ENCODE results near the gene TMEM203.

GRCh38 chr9:137173796-137174664, 31.4 kb downstream of the TMEM203 start:
- TF ChIP-seq CTCF (conservative IDR thresholded peaks at IDR 0.05; ENCODE audit: low read depth, low read length): no peak
- TF ChIP-seq CEBPB (IDR thresholded peaks at IDR 0.05; ENCODE audit: low read depth, low read length): no peak
- TF ChIP-seq POLR2A (IDR thresholded peaks at IDR 0.05; ENCODE audit: low read depth, low read length): no peak
- no peak for TF ChIP-seq MAFK (IDR thresholded peaks at IDR 0.05; ENCODE audit: low read depth, low read length)
- TF ChIP-seq MAZ (IDR thresholded peaks at IDR 0.05; ENCODE audit: borderline replicate concordance, low read depth, low read length): no peak
- TF ChIP-seq, protein P1, sequence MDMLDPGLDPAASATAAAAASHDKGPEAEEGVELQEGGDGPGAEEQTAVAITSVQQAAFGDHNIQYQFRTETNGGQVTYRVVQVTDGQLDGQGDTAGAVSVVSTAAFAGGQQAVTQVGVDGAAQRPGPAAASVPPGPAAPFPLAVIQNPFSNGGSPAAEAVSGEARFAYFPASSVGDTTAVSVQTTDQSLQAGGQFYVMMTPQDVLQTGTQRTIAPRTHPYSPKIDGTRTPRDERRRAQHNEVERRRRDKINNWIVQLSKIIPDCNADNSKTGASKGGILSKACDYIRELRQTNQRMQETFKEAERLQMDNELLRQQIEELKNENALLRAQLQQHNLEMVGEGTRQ (IDR thresholded peaks at IDR 0.05; ENCODE audit: low read depth, low read length): no peak
- TF ChIP-seq FOS (IDR thresholded peaks at IDR 0.05; ENCODE audit: low read depth, low read length): no peak
- no peak for TF ChIP-seq RAD21 (IDR thresholded peaks at IDR 0.05; ENCODE audit: low read length)
- no peak for TF ChIP-seq CHD1 (IDR thresholded peaks at IDR 0.05; ENCODE audit: low read depth, low read length)
- no peak for TF ChIP-seq MXI1 (IDR thresholded peaks at IDR 0.05; ENCODE audit: borderline replicate concordance, low read depth, low read length)
- TF ChIP-seq SMC3 (IDR thresholded peaks at IDR 0.05; ENCODE audit: low read depth, low read length): no peak
- TF ChIP-seq NFE2L2 (IDR thresholded peaks at IDR 0.05; ENCODE audit: low read depth, low read length): no peak
- no peak for TF ChIP-seq BHLHE40 (IDR thresholded peaks at IDR 0.05; ENCODE audit: low read depth, low read length)
- TF ChIP-seq RFX5 (IDR thresholded peaks at IDR 0.05; ENCODE audit: low read depth, low read length): no peak

Measured in IMR-90 (cell line).